Measurements from ENCODE around the gene PHOX2B. TPM values are rescaled to one million over a fixed set of nuclear protein-coding genes. Genes with fewer than 3 reads are reported as not detected.

The PHOX2B gene
- total RNA-seq, 1 donor from 2014 or later: not detected

DNA sequence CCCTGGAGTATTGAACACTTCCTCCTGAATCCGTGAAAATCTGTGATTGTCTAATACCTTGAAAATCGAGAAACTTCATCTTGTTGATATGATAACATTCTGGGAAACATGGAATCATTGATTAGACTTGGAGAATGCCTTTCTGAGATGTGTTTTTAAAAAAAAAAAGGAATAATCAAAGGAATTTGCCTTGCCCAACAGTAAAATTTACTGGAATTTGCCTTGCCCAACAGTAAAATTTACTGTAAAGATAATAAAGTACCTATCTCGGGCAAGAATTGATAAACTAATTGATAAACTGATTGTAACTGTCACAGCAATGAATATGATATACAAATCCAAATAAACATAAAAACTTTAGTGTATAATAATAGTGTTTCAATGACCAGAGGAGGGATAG, 44.7 kb downstream of the PHOX2B start:
- TF ChIP-seq CTCF (IDR thresholded peaks at IDR 0.05; ENCODE audit: borderline replicate concordance): no peak
- H3K9me3 ChIP-seq (replicated peaks): peaks cover 4% of the 10 kb centered on the region
- peaks cover 3% of the 10 kb centered on the region for H3K27me3 ChIP-seq (ENCODE audit: low read depth)
- H3K27ac ChIP-seq (replicated peaks): no peak overlapping the region
- no peaks in the 10 kb centered on the region for H3K4me1 ChIP-seq
- H3K36me3 ChIP-seq: peaks cover 2% of the 10 kb centered on the region
- no peak for DNase-seq
- no peak overlapping the region for H3K4me3 ChIP-seq
- intact Hi-C loops (cut with micrococcal nuclease): no loop called here

GRCh38 chr4:41702770-41703169, 45.8 kb downstream of the PHOX2B start:
- TF ChIP-seq CTCF (IDR thresholded peaks at IDR 0.05; ENCODE audit: borderline replicate concordance): no peak
- H3K27me3 ChIP-seq (ENCODE audit: low read depth): no peaks in the 10 kb centered on the region
- no peak for DNase-seq
- no peak overlapping the region for H3K27ac ChIP-seq (replicated peaks)
- no peaks in the 10 kb centered on the region for H3K4me1 ChIP-seq
- H3K4me3 ChIP-seq: no peak overlapping the region
- intact Hi-C loops (cut with micrococcal nuclease): no loop called here
- H3K9me3 ChIP-seq (replicated peaks): peaks cover 4% of the 10 kb centered on the region
- peaks cover 11% of the 10 kb centered on the region for H3K36me3 ChIP-seq

GRCh38 chr4:41701983-41702382, 46.5 kb downstream of the PHOX2B start:
- Histone ChIP-seq H3K27ac (replicated peaks) (no peak overlapping the region), H3K36me3 (peaks cover 19% of the 10 kb centered on the region), H3K4me1 (no peaks in the 10 kb centered on the region), H3K9me3 (replicated peaks) (peaks cover 4% of the 10 kb centered on the region), H3K4me3 (no peak overlapping the region), H3K27me3 (ENCODE audit: low read depth) (no peaks in the 10 kb centered on the region)
- no peak for DNase-seq
- intact Hi-C loops (cut with micrococcal nuclease): no loop called here
- no peak for TF ChIP-seq CTCF (IDR thresholded peaks at IDR 0.05; ENCODE audit: borderline replicate concordance)

GRCh38 chr4:41696763-41697162, 51.8 kb downstream of the PHOX2B start:
- intact Hi-C loops (cut with micrococcal nuclease): no loop called here
- Histone ChIP-seq H3K4me3 (no peak overlapping the region), H3K36me3 (peaks cover 45% of the 10 kb centered on the region), H3K4me1 (no peaks in the 10 kb centered on the region), H3K9me3 (replicated peaks) (no peaks in the 10 kb centered on the region), H3K27me3 (ENCODE audit: low read depth) (no peaks in the 10 kb centered on the region), H3K27ac (replicated peaks) (no peak overlapping the region)
- DNase-seq: no peak
- TF ChIP-seq CTCF (IDR thresholded peaks at IDR 0.05; ENCODE audit: borderline replicate concordance): no peak

- H3K4me3 ChIP-seq: no peak overlapping the region
- DNase-seq: no peak
- no peaks in the 10 kb centered on the region for H3K27me3 ChIP-seq (ENCODE audit: low read depth)
- TF ChIP-seq CTCF (IDR thresholded peaks at IDR 0.05; ENCODE audit: borderline replicate concordance): no peak
- H3K9me3 ChIP-seq (replicated peaks): no peaks in the 10 kb centered on the region
- intact Hi-C loops (cut with micrococcal nuclease): no loop called here
- H3K27ac ChIP-seq (replicated peaks): no peak overlapping the region
- no peaks in the 10 kb centered on the region for H3K4me1 ChIP-seq
- peaks cover 51% of the 10 kb centered on the region for H3K36me3 ChIP-seq
Observed at GRCh38 chr4:41696131-41696530, 52.4 kb downstream of the PHOX2B start.

Other genes with a start within 250 kb of the PHOX2B start
- gene LIMCH1, start 210.6 kb downstream of the PHOX2B start, total RNA-seq: 382 TPM
- 22.5 TPM for gene TMEM33, start 186.7 kb upstream of the PHOX2B start, total RNA-seq
- gene DCAF4L1, start 233.0 kb upstream of the PHOX2B start, total RNA-seq: 0.19 TPM
- 80.4 TPM for gene SLC30A9, start 241.8 kb upstream of the PHOX2B start, total RNA-seq